ENCODE measurements around the gene BRD9.

Gene BRD9

DNA sequence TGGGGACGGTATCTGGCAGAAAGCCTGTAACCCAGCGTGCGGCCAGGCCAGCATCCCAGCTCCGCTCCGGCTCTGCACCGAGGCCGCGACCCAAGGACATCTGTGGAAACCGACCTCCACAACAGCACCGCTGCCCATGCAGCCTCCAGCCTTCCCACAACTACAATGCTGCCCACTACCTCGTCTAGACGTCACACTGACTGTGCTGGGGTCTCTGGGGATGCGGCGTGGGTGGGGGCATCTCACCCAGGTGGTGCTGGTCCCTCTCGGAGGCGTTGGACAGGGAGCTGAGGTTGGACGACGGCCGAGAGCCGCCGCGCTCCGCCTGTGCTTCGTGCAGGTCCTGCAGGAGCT is 27.5 kb downstream of the BRD9 start:
- no peak for DNase-seq
- Histone ChIP-seq H3K27ac (no peak overlapping the region), H3K27me3 (replicated peaks) (no peaks in the 10 kb centered on the region), H3K4me3 (ENCODE audit: low read depth, low read length) (no peak overlapping the region), H3K36me3 (replicated peaks) (peaks cover 72% of the 10 kb centered on the region)
- in situ Hi-C loops (cut with HindIII; ENCODE audit: low pct_ligation_motif_present, low sequenced_read_pairs): no loop called here
- TF ChIP-seq, protein P1, sequence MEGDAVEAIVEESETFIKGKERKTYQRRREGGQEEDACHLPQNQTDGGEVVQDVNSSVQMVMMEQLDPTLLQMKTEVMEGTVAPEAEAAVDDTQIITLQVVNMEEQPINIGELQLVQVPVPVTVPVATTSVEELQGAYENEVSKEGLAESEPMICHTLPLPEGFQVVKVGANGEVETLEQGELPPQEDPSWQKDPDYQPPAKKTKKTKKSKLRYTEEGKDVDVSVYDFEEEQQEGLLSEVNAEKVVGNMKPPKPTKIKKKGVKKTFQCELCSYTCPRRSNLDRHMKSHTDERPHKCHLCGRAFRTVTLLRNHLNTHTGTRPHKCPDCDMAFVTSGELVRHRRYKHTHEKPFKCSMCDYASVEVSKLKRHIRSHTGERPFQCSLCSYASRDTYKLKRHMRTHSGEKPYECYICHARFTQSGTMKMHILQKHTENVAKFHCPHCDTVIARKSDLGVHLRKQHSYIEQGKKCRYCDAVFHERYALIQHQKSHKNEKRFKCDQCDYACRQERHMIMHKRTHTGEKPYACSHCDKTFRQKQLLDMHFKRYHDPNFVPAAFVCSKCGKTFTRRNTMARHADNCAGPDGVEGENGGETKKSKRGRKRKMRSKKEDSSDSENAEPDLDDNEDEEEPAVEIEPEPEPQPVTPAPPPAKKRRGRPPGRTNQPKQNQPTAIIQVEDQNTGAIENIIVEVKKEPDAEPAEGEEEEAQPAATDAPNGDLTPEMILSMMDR (IDR thresholded peaks at IDR 0.05; ENCODE audit: low read depth, low read length, missing control alignments): no peak

DNA sequence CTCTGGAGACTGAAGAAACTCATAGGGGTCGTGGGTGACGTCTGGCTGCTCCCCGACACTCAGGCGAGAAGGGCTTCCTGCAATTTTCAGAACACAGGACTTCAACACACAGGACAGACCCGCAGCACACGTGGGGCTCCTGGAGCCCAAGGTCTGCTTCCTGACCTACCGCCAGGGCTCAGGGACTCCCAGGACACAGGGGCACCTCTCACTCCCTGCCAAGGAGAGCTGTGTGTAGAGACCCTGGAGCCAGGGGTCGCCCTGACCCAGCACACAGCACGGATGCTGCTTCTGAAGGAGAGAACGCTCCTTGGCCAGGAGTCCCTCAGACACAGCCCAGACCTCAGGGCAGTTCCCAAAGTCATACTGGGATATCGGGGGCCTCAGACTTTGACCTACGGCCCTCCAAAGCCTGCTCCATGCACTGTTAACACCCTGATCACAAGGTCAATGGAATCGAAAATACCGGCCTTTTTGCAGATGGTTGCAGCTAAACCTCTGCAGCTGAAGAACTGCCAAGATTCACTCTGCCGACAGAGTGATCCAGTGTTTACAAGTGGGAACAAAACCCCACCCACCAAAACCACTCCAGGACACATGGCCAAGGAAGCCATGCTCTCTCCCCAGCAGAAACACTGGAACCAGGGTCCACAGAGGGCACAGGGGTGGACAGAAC is 28.0 kb downstream of the BRD9 start:
- Histone ChIP-seq H3K4me3 (ENCODE audit: low read depth, low read length) (no peak overlapping the region), H3K27ac (no peak overlapping the region), H3K36me3 (replicated peaks) (peaks cover 67% of the 10 kb centered on the region), H3K27me3 (replicated peaks) (no peaks in the 10 kb centered on the region)
- DNase-seq: no peak
- TF ChIP-seq, protein P1 (IDR thresholded peaks at IDR 0.05; ENCODE audit: low read depth, low read length, missing control alignments): no peak
- in situ Hi-C loops (cut with HindIII; ENCODE audit: low pct_ligation_motif_present, low sequenced_read_pairs): no loop called here

DNA sequence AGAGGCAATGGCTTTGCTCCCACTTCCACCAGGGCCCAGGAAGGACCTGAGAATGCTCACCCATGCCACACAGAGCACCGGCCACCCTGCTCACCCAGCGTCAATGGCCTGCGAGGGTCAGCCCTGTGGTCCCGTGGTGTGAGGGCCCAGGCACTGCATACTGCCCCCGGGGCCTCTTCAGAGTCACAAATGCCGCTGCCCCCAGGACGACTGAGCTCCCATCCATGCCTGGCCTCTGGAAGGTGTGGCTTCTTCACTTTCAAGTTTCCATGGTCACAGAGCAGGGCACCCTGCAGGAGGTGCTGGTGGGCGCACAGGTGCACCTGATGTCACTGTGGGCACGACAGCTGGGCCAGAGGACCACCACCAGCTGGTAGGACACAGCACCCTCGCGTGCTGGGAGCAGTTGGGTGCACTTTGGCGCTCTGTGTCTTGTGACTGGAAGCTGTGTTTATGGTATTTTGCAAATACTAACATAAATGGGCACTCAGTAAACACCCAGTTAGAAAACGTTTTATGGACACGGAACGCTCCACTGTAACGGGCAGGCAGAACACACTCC is 29.3 kb downstream of the BRD9 start:
- no peak for DNase-seq
- H3K36me3 ChIP-seq (replicated peaks): peaks cover 54% of the 10 kb centered on the region
- no peaks in the 10 kb centered on the region for H3K27me3 ChIP-seq (replicated peaks)
- TF ChIP-seq, protein P1 (IDR thresholded peaks at IDR 0.05; ENCODE audit: low read depth, low read length, missing control alignments): no peak
- in situ Hi-C loops (cut with HindIII; ENCODE audit: low pct_ligation_motif_present, low sequenced_read_pairs): no loop called here
- H3K4me3 ChIP-seq (ENCODE audit: low read depth, low read length): no peak overlapping the region
- no peak overlapping the region for H3K27ac ChIP-seq

DNA sequence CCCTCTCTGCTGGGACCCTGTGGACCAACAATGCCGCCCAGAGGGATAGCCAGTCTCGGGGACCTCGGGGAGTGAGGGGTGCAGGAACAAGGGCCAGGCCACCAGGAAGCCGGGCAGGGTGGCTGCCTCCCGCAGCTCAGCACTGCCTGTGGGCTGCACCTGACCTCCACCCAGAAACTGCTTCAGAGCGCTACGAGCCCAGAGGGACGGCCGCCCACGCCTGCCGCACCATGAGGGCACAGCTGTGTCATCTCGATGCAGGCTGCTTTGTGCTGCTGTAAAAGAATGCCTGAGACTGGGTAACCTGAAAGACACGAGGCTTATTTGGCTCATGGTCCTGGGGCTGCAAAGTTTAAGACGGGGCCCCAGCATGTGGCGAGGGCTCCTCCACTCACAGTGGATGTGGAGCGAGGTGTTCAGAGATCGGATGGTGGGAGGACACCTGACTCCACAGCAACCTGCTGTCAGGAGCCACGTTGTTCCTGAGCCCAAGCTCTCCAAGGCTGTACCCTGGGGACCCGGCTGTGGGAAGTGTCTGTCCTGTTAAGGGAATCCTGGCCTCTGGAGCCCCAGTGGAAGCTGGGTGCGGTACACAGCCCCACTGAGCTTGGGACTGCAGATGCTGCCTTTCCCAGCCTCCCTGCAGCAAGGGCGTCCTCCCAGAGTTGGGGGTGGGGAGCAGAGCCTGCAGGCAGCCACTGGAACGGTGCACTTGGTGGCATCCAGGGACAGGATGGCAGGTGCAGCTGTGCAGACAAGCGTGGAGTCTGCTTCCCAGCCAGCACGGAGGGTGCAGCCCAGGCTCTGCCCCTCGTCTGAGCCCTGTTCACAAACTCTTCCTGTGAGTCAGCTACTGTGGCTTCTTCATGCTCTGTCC is 30.0 kb downstream of the BRD9 start:
- H3K27me3 ChIP-seq (replicated peaks): no peaks in the 10 kb centered on the region
- in situ Hi-C loops (cut with HindIII; ENCODE audit: low pct_ligation_motif_present, low sequenced_read_pairs): no loop called here

DNA sequence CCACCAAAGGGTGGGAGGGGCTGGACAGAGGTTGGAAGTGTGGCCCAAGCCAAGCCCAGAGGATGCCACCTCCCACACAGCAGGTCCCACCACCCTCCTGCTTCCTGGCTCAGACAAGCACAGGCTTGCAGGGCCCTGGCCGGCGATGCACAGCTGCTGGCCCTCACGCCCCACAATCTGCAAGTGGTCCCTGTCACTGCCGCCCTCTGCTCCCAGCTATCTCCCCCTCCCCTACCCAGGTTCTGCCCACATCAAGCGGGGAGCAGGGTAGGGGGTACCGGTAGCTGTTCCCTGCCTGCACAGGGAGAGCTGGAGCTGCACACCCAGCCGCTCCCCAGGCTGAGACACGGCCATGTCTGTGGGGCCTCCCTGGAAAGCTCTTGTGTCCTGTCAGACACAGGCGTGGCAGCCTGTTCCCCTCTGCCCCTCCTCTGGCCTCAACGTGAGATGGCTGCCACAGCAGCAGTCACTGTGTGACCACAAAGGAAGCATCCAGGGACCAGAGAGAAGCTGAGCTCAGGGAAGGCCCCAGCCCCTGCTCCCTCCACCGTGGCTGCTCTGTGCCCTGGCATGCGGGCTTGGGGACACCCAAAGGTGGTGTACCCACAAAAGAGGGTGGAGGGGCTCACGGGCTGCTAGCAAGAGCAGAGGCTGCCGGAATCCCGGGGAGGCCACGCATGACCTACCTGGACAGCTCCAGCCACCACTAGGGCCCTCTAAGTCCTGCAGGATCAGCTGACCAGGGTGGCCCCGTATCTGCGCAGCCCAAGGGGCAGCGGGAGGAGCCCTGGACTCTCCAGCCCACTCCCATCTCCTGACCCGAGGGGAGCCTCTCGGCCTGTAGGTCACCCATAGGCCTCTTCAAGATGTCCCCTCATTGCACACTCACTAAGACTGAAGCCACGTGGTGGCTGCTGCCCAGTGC is 30.9 kb downstream of the BRD9 start:
- no peak for DNase-seq
- Histone ChIP-seq H3K36me3 (replicated peaks) (peaks cover 38% of the 10 kb centered on the region), H3K27ac (no peak overlapping the region), H3K4me3 (ENCODE audit: low read depth, low read length) (no peak overlapping the region), H3K27me3 (replicated peaks) (no peaks in the 10 kb centered on the region)
- in situ Hi-C loops (cut with HindIII; ENCODE audit: low pct_ligation_motif_present, low sequenced_read_pairs): no loop called here
- TF ChIP-seq, protein P1 (IDR thresholded peaks at IDR 0.05; ENCODE audit: low read depth, low read length, missing control alignments): no peak

More for the DNA sequence above, 30.0 kb downstream of the BRD9 start:
- H3K27ac ChIP-seq: no peak overlapping the region
- TF ChIP-seq, protein P1 (IDR thresholded peaks at IDR 0.05; ENCODE audit: low read depth, low read length, missing control alignments): no peak
- no peak for DNase-seq
- H3K36me3 ChIP-seq (replicated peaks): peaks cover 47% of the 10 kb centered on the region
- no peak overlapping the region for H3K4me3 ChIP-seq (ENCODE audit: low read depth, low read length)
